Cardiac fibroblast (primary cell): ENCODE results near the gene PIP4K2A.

Experiments
- DNase-seq, 2 donors: peaks; one replicate each; pipeline versions ENCODE4 v3.0.0 to v3.0.0-alpha.2; 2010; ENCODE audit warnings: low read depth in 2 of 2
- H3K4me3 ChIP-seq, 2 donors: replicated peaks in 1 of 2; 1 replicate in 1 of 2; 2 replicates in 1 of 2; pipeline ENCODE4 v1.5.1; 2011; ENCODE audit warnings: low read depth in 2 of 2, low read length in 2 of 2, mild to moderate bottlenecking in 2 of 2, moderate library complexity in 1 of 2
- TF ChIP-seq, protein P1 (sequence below): IDR thresholded peaks from one replicate; pipeline ENCODE4 v1.5.1; 2011; ENCODE audit warnings: low read depth, mild to moderate bottlenecking, low read length, inconsistent platforms

Gene PIP4K2A

DNA sequence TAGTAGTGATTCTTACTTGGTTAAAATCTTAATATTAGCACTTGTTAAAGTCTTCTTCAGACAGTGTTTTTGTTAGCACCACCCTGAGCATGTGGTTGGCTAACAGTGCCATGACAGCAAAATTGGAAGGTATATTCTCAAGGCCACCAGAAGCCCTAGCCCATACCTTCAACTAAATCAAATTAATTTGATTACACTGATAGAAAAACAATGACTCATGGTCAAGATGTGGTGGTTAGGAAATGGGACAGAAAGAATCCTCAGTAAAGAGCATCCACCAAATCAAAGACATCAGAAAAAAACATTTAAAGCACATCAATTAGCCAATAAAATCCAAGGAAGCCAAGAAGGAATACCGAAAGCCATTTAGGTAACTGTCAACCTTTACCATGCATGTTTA, 75.5 kb downstream of the PIP4K2A start:
- TF ChIP-seq, protein P1, sequence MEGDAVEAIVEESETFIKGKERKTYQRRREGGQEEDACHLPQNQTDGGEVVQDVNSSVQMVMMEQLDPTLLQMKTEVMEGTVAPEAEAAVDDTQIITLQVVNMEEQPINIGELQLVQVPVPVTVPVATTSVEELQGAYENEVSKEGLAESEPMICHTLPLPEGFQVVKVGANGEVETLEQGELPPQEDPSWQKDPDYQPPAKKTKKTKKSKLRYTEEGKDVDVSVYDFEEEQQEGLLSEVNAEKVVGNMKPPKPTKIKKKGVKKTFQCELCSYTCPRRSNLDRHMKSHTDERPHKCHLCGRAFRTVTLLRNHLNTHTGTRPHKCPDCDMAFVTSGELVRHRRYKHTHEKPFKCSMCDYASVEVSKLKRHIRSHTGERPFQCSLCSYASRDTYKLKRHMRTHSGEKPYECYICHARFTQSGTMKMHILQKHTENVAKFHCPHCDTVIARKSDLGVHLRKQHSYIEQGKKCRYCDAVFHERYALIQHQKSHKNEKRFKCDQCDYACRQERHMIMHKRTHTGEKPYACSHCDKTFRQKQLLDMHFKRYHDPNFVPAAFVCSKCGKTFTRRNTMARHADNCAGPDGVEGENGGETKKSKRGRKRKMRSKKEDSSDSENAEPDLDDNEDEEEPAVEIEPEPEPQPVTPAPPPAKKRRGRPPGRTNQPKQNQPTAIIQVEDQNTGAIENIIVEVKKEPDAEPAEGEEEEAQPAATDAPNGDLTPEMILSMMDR, result no peak
- DNase-seq, result no peak
- no peak overlapping the region for H3K4me3 ChIP-seq

DNA sequence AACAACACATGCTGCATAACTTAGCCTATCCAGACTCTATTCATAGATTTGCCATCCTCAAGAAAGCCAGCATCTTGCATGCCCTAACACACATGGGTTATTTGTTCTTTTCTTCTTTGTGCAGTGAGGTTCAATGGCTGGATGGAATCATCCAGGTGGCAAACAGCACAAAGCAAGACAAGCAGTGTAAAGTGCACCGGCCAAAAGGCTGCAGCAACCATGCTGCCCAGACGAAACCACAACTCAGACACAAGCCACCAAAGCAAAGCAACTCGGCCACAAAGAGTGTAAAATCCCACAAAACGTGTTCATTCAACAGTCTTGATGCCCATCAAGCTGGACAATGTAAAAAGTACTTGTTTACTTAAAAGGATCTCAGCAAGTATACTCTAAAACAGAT, 76.9 kb downstream of the PIP4K2A start:
- no peak overlapping the region for H3K4me3 ChIP-seq
- TF ChIP-seq, protein P1, result no peak
- DNase-seq, result no peak

DNA sequence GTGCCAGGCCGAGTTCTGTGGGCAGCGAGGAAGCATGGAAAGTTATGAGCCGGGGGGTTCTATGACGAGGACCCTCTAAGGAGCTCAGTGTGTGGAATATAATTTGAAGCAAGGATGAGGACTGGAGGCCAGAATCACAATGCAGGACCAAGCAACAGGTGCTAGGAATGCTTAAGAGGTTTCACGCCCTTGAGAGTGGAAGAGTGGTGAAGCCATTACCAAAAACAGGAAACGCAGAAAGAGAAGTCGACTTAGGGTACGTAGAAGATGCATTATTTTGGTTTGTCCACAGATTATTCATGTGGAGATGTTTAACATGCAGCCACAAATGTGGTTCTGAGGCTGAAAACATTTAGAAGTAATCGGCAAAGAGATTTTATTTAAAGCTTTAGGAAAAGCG, 78.7 kb downstream of the PIP4K2A start:
- TF ChIP-seq, protein P1, result no peak
- no peak for DNase-seq
- H3K4me3 ChIP-seq, result no peak overlapping the region

DNA sequence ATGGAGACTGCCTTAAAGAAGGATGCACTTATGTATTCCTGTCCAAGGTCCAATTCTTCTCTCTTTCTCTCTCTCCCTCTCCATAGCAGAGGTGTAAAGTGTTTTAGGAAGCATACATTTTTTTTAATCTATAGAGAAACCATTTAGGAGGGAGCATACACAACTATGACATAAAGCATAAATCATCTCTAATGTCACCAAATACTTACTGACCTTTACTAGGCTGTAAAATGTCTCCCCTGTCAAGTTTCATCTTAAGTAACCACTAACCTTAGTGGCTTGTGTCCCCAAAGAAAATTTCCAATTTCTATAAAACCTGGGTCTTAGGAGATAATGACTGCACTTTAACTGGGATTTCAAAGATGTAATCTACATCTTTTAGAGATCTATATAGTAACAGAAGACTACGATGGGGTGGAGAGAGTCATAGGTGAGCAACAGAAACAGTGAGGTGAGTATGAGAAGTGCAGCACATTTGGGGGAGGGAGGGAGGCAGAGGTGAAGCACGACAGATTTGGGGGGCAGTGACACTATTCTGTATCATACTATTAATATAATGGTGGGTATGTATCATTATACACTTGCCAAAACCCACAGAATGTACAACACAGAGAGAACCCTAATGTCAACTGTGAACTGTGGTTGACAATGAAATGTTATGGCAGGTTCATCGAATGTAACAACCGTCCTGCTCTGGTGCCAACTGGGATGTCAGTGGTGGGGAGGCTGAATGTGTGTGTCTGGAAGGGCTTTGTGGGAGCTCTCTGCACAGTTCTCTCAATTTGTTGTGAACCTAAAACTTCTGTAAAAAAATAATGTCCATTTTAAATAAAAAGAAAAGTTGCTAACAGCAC, 79.5 kb downstream of the PIP4K2A start:
- TF ChIP-seq, protein P1, result no peak

DNA sequence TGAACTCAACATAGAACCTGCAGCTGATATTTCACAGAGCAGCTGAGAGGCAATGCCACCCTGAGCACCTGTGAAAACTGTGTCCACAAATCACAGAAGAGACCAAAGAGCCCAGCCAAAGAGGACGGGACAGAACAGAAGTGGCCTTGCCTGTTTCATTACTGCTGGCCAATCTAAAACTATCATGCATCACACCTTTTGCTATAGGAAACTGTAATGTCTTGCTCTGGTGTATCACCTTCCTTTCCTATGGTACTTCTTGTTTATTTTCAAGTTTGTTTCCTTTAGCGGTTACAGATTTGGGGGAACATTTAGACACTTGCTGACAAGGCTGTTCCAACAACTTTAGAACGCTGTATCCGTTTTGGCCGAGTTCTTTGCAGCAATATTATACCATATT, 80.3 kb downstream of the PIP4K2A start:
- no peak for DNase-seq
- no peak overlapping the region for H3K4me3 ChIP-seq
- TF ChIP-seq, protein P1, result no peak

More for the DNA sequence above, 79.5 kb downstream of the PIP4K2A start:
- DNase-seq, result no peak
- no peak overlapping the region for H3K4me3 ChIP-seq

DNA sequence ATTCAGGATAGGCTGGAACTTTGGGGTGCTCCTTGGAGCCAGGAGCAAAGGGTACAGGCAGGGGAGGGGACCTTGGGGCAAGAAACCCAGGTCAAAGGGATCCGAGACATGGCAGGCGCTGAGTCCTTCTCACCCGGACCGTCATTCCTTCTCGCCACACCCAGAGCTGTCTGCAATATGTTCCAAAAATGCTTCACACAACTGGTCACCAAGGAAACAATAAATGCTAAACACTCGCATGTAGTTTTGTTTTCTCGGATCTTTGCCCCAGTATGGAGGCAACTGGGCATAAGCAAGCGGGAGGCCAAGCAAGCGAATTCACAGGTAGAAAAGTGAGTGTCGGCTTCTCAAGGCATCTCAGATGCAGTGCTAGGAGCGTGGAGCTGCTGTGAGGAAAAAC, 80.8 kb downstream of the PIP4K2A start:
- no peak overlapping the region for H3K4me3 ChIP-seq
- no peak for DNase-seq
- TF ChIP-seq, protein P1, result no peak
